C1 segment of cervical spinal cord (tissue), 14 donors: ENCODE measurements around the gene MYOF.
A peak's percentile ranks its signal among the peaks of the same experiment; 100 is the strongest.
"Not testable (repeated sequence)": the region's sequence is repeated elsewhere in the genome, so short reads cannot be mapped to it uniquely, and the experiment has no call there.

Experiments used
- DNase-seq, 14 donors: peaks; one replicate each; lab custom pipeline; 2025; lab: John Stamatoyannopoulos, UW

The MYOF gene

DNA sequence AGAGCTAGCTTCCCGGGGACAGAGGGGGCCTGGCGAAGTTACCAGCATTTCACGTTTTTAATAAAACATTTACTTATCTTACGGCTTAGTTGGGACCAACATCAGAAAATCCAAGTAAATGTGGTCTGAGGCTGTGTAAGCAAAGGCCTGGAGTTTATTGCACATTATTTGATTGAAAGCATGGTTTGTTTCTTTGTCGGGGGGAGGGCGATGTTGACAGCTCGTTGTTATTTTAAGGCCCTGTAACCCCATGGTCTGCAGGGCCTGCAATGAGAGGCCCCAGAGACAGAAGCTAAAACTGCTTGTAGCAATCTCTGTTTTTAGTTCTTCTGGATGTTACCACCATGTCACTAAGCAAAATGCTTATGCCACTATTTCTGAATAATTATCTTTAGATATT, 88.9 kb downstream of the MYOF start:
- no peak for DNase-seq

DNA sequence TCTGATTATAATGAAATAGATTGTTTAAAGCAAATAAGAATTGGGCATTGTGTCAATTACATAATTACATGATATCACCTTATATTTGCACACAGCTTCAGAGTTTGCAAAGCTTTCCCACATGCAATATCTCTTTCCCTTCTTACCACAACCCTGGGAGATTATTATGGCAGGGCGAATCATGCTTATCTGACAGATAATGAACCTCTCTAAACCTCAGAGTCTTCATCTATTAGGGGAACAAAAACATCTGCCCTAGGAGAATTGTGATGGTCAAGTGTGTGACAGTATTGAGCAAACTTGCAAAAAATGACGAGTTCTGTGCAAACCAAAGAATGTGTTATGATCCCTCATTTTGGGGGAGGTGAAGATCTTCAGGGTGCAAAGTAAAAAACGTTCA, 90.0 kb downstream of the MYOF start:
- DNase-seq: no peak

- DNase-seq: no peak
Observed at GRCh38 chr10:93390306-93391090, 91.6 kb downstream of the MYOF start.

DNA sequence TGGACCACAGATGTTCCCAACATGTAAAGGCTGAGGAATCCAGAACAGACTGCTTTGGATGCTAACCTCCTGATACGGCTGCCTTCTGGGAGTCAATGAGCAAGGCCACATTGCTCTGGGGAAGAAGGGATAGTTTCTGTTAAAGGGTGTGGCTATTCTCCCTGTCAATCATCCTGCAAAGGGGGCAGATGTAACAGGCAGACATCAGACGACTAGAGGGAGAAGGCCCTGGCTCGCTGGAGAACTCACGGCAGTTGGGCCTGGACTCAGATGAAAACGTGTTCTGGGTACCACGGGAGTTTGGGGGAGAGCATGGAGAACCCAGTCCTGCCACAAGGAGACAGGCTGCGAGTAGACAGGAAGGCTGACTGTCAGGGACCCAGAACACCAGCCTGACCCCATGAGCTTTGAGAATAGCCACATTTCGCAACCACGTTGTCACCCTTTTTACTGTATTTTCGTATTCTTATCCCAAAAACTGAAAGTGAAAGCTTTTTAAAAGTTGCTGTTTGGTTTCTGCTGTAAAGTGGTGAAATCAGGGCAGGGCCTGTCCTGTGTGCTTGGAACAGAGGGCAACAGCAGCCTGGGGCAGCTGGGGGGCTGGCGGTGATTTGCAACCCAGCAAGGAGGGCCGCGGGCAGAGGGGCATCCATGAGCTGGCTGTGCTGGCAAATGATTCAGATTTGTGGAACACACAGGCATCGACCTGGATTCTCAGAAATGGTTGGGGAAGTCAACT, 95.3 kb downstream of the MYOF start:
- peak in 1 of 14 donors; percentile 27 for DNase-seq

DNA sequence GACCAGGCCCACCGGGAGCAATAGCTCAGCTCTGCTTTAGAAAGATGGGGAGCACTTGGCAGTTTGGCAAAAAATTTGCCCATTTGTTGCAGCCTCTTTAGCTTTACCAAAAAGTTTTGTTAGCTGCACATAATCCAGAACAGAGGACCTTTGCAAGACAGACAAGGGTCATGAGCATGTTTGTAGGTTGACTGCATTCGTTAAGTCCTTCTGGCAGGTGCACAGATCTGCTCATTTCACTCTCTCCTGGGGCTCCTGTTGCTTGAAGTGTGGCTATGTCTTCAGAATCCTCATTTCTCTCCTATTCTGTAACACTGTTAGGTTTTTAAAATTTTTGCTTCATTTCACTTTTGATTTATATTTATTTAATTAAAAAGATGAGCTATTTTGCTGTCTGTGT, 96.8 kb downstream of the MYOF start:
- DNase-seq: no peak

- peak in 1 of 14 donors; percentile 19 for DNase-seq
Observed at GRCh38 chr10:93384006-93384405, 98.1 kb downstream of the MYOF start.

- DNase-seq: peak in 1 of 14 donors; percentile 6
Observed at GRCh38 chr10:93383562-93383981, 98.6 kb downstream of the MYOF start.

DNA sequence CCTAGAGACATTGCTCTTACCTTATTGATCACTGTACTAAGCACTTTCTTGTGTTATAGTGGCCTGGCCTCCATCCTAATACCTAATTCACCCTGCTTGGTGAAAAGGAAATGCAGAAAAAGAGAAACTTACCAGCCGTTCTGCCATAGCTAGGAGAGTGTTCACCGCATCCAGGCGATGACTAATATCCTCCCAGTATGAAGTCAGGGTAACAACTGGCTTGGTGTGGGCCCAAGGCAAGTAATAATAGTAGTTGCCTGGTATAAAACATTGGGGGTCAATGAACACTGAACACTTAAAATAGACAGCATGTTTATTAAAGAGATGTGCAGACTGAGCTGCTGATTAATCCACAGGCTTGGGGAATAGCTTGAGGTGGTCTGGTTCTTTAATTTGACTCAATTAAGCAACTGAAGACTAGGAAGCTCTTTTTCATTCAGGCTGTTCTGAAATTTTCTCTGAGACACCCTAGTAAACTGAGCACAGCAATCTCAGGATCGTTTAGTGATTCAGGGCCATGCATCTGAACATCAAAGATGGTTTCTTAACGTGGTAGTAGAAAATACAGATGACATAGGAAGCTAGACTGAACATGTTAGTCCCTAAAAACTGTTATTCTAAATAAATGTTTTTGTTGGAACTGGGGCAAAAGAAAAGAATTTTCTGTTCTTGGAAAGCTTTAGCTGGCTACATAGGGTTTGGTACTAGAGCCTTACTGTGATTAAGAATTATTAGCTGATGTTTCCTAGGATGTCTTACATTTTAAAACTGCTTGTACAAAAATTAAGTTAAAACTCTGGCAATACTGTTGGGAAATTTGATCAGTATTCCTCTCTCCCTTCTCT, 102.2 kb downstream of the MYOF start:
- DNase-seq: no peak

DNA sequence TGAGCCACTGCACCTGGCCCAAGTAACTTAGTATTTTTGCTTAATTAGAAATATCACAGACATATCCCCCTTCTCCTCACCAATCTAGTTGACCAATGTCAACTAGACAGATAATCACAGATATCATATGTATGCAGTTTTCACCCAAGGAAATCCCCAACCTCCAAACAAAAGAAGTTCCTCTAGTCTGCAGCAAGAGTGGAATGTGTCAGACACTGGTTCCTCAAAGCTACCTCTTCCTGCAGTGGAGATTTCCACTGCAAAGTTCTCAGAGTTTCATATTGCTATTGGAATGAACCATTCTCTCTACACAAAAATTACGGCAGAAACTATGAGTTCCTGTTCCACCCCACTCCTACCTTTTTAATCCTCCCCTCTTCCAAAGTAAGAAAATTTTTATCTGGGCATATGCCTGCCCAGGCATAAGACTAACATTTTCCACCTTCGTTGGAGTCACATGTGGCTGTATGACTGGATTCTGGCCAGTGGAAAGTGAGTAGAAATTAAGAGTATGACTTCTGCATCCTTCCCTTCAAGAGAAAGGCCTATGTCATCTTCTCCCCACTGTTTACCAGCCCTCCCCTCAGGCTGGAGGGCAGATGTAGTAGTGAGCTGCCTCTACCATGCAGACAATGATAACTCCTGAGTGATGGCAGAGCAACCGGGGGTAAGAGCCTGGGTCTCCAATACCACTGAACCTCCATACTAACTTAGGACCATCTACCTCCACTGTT, 103.0 kb downstream of the MYOF start:
- no peak for DNase-seq

DNA sequence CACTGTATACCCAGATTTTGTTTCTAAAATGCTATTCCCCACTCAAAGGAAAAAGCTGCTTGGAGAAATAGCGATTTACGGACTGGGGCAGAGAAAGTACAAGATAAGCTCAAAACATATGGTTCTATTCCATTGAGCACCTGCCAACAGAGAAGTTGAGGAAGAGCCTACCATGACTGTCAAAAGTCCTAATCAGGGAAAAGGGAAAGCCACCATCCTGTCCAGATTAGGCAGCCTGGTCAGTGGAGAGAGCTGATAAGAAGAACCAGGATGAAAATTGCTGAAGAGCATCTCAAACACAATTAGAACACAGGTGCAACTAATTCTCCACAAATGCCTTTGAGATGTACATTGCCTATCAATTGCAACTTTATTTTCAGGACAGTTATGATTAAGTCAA, 104.1 kb downstream of the MYOF start:
- no peak for DNase-seq

GRCh38 chr10:93376372-93377293, 105.5 kb downstream of the MYOF start:
- DNase-seq: peak in 6 of 14 donors; percentile 9 to 22 (median 11)

GRCh38 chr10:93370961-93371360, 111.2 kb downstream of the MYOF start:
- DNase-seq: no peak

DNA sequence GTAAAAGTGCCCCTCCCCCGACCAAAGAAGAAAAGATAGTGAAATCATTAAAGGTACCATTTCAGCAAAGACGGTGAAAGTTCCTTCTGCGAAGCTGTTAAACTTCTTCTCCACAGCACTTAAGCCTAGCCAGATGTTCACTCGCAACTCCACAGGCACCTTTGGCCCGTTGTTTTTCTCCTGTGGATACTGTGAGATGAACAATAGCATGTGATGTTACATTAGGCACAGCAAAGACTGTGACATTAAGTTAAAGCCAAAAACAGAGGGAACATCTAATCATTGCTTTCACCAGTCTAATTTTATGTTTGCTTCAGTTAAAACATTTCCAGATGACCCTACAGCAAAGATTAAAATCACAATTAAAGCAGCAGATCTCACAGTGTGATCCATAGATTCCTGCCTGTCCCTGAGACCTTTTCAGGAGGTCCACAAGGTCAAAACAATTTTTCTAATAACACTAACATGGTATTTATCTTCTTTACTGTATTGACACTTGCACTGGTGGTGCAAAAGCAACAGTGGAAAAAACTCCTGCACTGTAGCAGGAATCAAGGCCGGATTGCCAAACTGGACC, 112.5 kb downstream of the MYOF start:
- DNase-seq: no peak

- DNase-seq: no peak
Observed at GRCh38 chr10:93368210-93368609, 113.9 kb downstream of the MYOF start.

GRCh38 chr10:93367664-93368063, 114.5 kb downstream of the MYOF start:
- DNase-seq: no peak

DNA sequence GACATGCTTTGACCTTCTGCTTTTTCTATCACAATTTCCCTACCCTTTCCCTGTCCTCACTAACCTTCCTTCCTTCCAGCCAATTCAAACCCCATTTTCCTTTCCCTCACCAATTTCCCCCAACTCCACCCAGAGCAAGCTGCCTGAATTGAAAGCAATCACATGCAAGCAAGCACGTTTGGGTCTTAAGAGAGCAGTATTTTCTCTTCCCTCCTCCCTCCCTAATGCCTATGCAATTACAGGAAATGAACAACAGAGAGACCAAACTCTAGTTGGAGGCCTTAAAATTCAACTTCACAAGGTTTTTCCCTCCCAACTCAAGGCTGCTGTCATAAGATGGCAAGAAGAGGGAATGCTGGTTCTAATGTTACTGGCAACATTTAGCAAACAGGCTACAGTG, 117.2 kb downstream of the MYOF start:
- DNase-seq: no peak

DNA sequence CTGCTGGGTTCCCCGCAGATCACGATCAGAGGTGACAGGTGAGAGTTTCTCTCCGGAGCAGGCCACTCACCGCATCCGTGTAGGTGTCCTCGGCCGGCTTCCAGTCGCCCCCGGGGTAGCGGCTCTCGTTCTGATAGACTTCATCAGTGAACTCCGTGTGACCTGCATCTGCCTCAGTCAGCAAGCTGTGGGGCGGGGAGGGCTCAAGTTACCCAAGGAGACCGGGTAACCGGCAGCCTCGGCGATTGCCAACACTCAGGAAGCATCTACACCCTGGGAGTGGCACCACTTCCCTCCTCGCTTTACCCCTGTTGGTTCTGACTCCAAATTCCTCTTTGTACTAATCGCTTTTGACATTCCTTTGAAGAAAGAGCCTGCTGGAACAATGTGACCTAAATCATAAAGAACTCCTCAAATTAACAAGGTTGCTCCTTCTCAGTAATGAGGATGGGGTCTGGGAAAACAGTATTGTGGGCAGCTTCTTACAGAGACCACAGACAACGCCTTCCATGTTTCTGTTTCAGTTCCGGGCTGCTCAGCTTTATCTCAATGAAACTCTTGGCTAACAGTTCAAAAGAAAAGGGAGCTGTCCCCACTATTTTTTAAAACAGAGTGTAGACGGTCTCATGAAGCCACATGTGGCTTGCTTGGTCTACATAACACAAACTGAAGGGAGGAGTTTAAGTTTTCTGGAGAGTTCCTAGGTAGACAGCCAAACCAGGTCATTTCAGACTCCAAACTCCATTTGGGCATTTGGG, 118.1 kb downstream of the MYOF start:
- peak in 1 of 14 donors; percentile 14 for DNase-seq

DNA sequence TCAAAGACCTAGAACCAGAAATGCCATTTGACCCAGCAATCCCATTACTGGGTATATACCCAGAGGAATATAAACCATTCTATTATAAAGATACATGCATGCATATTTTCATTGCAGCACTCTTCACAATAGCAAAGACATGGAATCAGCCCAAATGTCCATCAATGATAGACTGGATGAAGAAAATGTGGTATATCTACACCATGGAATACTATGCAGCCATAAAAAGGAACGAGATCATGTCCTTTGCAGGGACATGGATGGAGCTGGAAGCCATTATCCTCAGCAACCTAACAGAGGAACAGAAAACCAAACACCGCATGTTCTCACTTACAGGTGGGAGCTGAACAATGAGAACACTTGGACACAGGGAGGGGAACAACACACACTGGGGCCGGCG, 123.7 kb downstream of the MYOF start:
- DNase-seq: not testable (repeated sequence)

- DNase-seq: no peak
Observed at GRCh38 chr10:93357680-93358079, 124.5 kb downstream of the MYOF start.
